RWPE2 (cell line): ENCODE measurements around the gene EVPL.

Experiments used
- ATAC-seq: fragments of 200-7000 bp; cut with Tn5 transposase; 3 replicates; pipeline ENCODE4 v1.9.1; 2021; ENCODE audit warnings: low read depth
- DNase-seq: peaks from one replicate; pipeline ENCODE4 v3.0.0-alpha.2; 2020; ENCODE audit warnings: low spot score
- H3K27ac ChIP-seq: fragments of 450-650 bp; 2 replicates; pipeline ENCODE4 v1.5.1; 2017; ENCODE audit warnings: mild to moderate bottlenecking; ENCODE audit not compliant: poor library complexity, severe bottlenecking
- H3K27me3 ChIP-seq: fragments of 250-450 bp; sonication (Bioruptor Pico); 2 replicates; pipeline ENCODE4 v1.5.1; 2021; ENCODE audit warnings: mild to moderate bottlenecking, moderate library complexity; ENCODE audit not compliant: insufficient read depth, poor library complexity, severe bottlenecking
- H3K36me3 ChIP-seq: fragments of 250-450 bp; sonication (Bioruptor Pico); 2 replicates; pipeline ENCODE4 v1.5.1; 2020; ENCODE audit warnings: low read depth, mild to moderate bottlenecking, moderate library complexity
- H3K4me1 ChIP-seq: fragments of 250-450 bp; sonication (Bioruptor Pico); 2 replicates; pipeline ENCODE4 v1.5.1; 2021; ENCODE audit warnings: mild to moderate bottlenecking, moderate library complexity; ENCODE audit not compliant: insufficient read depth, poor library complexity, severe bottlenecking
- H3K4me3 ChIP-seq: fragments of 250-450 bp; sonication (Bioruptor Pico); 2 replicates; pipeline ENCODE4 v1.5.1; 2021; ENCODE audit warnings: mild to moderate bottlenecking, moderate library complexity; ENCODE audit not compliant: severe bottlenecking
- H3K9me3 ChIP-seq: fragments of 250-450 bp; sonication (Bioruptor Pico); 2 replicates; pipeline ENCODE4 v1.5.1; 2021; ENCODE audit warnings: mild to moderate bottlenecking, moderate library complexity; ENCODE audit not compliant: severe bottlenecking
- TF ChIP-seq, protein P1 (sequence below): fragments of 450-650 bp; IDR thresholded peaks from one replicate; pipeline ENCODE4 v1.5.1; 2017; ENCODE audit warnings: mild to moderate bottlenecking, moderate library complexity; ENCODE audit not compliant: poor library complexity, severe bottlenecking

The EVPL gene

DNA sequence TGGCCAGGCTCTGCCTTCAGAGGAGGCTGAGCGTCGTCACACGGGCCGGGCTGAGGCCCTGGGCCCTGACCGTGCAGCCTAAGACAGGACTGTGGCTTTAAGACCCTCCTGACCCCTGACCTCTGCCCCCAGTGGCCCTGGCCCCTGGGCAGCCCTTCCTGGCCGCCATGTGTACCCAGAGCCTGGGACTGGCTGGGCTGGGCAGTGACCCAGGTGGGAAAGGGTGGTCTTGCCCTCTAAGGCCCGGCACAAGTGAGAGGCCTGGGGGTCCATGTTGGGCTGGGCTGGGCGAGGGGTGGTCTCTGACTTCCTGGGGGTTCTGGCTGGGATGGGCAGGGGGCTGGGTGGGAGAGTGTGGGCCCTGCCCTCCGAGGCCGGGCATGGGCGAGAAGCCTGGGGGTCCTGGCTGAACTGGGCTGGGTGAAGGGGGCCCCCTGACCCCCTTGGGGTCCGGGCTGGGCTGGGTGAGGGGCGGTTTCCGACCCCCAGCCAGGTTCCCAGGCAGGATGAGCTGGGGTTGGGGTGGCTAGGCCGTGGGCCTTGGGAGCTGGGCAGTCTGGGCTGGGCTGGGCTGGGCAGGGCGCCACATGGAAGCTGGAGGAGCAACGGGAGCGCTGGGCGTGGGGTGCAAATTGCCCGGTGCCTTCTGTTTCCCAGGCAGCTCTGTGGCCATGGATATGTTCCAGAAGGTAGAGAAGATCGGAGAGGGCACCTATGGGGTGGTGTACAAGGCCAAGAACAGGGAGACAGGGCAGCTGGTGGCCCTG is 26.2 kb downstream of the EVPL start, which contains the start of gene CDK3:
Gene CDK3, plus strand, starts transcription at position 101 of the 767 bp plus-strand sequence. Its CDS starts 571 bp downstream, at position 672.
- H3K4me3 ChIP-seq, result no peak within 1 kb of the TSS
- DNase-seq (no peak), ATAC-seq (no peak)
- no peak within 1 kb of the TSS for H3K27ac ChIP-seq
- peaks cover 9% of the 10 kb centered on the region for H3K4me1 ChIP-seq
- H3K27me3 ChIP-seq, result no peaks in the 10 kb centered on the region
- TF ChIP-seq, protein P1, sequence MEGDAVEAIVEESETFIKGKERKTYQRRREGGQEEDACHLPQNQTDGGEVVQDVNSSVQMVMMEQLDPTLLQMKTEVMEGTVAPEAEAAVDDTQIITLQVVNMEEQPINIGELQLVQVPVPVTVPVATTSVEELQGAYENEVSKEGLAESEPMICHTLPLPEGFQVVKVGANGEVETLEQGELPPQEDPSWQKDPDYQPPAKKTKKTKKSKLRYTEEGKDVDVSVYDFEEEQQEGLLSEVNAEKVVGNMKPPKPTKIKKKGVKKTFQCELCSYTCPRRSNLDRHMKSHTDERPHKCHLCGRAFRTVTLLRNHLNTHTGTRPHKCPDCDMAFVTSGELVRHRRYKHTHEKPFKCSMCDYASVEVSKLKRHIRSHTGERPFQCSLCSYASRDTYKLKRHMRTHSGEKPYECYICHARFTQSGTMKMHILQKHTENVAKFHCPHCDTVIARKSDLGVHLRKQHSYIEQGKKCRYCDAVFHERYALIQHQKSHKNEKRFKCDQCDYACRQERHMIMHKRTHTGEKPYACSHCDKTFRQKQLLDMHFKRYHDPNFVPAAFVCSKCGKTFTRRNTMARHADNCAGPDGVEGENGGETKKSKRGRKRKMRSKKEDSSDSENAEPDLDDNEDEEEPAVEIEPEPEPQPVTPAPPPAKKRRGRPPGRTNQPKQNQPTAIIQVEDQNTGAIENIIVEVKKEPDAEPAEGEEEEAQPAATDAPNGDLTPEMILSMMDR, result peak; percentile 29
- no peaks in the 10 kb centered on the region for H3K9me3 ChIP-seq
- H3K36me3 ChIP-seq, result 0 out of 2 replicates have a peak, but pooled peaks cover 3% of the 10 kb centered on the region

- TF ChIP-seq, protein P1, result peak; percentile 61
- DNase-seq (no peak), ATAC-seq (no peak)
- Histone ChIP-seq H3K27ac (no peak overlapping the region), H3K36me3 (0 out of 2 replicates have a peak, but pooled peaks cover under 1% of the 10 kb centered on the region), H3K4me1 (peaks cover 9% of the 10 kb centered on the region), H3K9me3 (no peaks in the 10 kb centered on the region), H3K4me3 (no peak overlapping the region), H3K27me3 (no peaks in the 10 kb centered on the region)
These were observed 26.9 kb downstream of the EVPL start for GRCh38 chr17:76000016-76000754.

DNA sequence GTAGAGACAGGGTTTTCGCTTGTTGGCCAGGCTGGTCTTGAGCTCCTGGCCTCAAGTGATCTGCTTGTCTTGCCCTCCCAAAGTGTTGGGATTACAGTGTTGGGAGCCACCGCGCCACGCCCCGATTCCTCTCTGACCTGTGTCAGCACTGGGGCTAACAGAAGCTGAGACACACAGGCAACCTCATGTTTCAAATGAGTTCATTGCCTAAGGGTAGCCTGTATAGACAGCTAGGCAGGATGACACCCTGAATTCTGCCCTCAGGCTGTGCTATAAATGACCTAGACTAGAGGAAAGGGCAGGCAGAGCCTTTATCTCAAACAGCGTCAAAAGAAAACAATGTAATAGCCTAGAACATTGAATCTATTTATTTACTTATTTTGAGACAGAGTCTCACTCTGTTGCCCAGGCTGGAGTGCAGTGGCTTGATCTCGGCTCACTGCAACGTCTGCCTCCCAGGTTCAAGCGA is 28.7 kb downstream of the EVPL start:
- DNase-seq (no peak), ATAC-seq (no peak)
- TF ChIP-seq, protein P1, result no peak
- peaks cover 9% of the 10 kb centered on the region for H3K4me1 ChIP-seq
- H3K36me3 ChIP-seq, result peaks cover 5% of the 10 kb centered on the region; the same call in 1 of the 2 replicates
- no peak overlapping the region for H3K27ac ChIP-seq
- H3K4me3 ChIP-seq, result no peak overlapping the region
- H3K27me3 ChIP-seq, result no peaks in the 10 kb centered on the region
- H3K9me3 ChIP-seq, result no peaks in the 10 kb centered on the region

DNA sequence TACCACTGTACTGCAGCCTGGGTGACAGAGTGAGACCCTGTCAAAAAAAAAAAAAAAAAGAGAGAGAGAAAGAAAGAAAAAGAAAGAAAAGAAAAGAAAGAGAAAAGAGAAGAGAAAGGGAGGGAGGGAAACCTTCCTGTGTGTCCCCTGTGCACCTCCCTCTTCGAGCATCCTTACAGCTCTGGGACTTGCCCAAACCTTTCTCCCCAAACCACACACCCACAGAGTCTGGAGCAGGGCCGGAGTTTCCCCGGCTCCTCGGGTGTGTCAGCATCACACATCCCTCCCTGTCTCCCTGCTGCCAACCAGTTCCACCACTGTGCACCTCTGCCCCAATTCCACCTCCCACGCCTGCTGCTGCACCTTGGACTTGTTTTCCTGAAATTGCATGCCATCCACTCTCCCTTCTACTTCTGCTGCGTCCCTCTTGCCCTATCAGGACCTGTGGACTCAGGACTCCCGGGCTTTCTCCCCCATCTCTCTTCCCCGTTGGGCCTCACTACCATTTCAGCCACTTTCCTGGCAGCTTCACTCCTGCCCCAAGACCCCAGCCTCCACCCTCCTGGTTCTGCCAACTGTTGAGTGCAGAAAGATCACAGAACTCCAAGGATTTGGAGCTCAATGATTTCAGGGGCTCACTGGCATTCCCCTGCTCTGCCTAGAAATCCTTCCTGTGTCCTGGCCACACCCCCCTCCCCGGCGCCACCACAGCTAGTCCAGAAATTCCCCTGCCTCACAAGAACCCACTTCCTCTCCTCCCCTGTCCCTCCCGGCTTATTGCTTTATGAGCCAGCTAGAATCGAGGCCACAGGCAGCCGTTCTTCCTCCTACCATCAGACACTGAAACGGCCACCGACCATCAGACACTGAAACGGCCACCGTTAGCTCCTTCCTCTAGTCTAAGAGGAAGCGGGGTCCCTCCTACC is 30.2 kb downstream of the EVPL start:
- ATAC-seq (peak; percentile 74), DNase-seq (no peak)
- peaks cover 5% of the 10 kb centered on the region; the same call in 1 of the 2 replicates for H3K36me3 ChIP-seq
- no peaks in the 10 kb centered on the region for H3K9me3 ChIP-seq
- no peak overlapping the region for H3K4me3 ChIP-seq
- H3K27me3 ChIP-seq, result no peaks in the 10 kb centered on the region
- TF ChIP-seq, protein P1, result no peak
- H3K4me1 ChIP-seq, result peaks cover 9% of the 10 kb centered on the region
- H3K27ac ChIP-seq, result no peak overlapping the region
